Endothelial cell of umbilical vein (primary cell): ENCODE results near the gene GRM8. TPM values are rescaled to one million over a fixed set of nuclear protein-coding genes. Genes with fewer than 3 reads are reported as not detected.

ENCODE experiments used
- BruUV-seq: library from RNA; stranded (reverse); fragments of 400-500 nt; replicated peaks from 2 replicates; lab custom pipeline; 2021; lab: Mats Ljungman, UMichigan
- CTCF ChIA-PET: fragments of 300-600, 350-600 bp; sonication (Branson Sonifier 250); formaldehyde crosslinking; loops from one replicate; lab custom pipeline; 2021; ENCODE audit warnings: antibody characterized with exemption, inconsistent platforms; lab: Charles Lee
- POLR2A ChIA-PET: fragments of 300-600, 350-600 bp; sonication (Branson Sonifier 250); formaldehyde crosslinking; loops from one replicate; lab custom pipeline; 2021; ENCODE audit warnings: antibody characterized with exemption, inconsistent platforms; lab: Charles Lee
- DNase-seq: peaks from one replicate; pipeline ENCODE4 v3.0.0-alpha.2; 2011; ENCODE audit warnings: low read depth, low spot score
- FAIRE-seq: peaks from 2 replicates; lab custom pipeline; 2011; peaks lifted over from hg19 to GRCh38; lab: Jason Lieb, UNC
- H2AFZ ChIP-seq: 2 replicates; pipeline ENCODE4 v1.6.0; 2012; ENCODE audit warnings: low read depth, low read length, control low read depth, inconsistent platforms
- H3K27ac ChIP-seq: 2 replicates; pipeline ENCODE4 v1.5.1; 2011; ENCODE audit warnings: low read depth, mild to moderate bottlenecking, control low read depth, low read length, moderate library complexity; ENCODE audit not compliant: insufficient read depth
- H3K27me3 ChIP-seq, 2 experiments: 2 replicates each; pipeline versions ENCODE4 v1.6.0 to v1.6.1; 2011; ENCODE audit warnings: low read length in 2 of 2, mixed read lengths in 1 of 2; ENCODE audit not compliant: control insufficient read depth in 2 of 2, insufficient read depth in 2 of 2
- H3K36me3 ChIP-seq, 2 experiments: 2 replicates in 1 of 2; 3 replicates in 1 of 2; pipeline ENCODE4 v1.5.1; 2011; ENCODE audit warnings: low read length in 2 of 2, mild to moderate bottlenecking in 1 of 2, moderate library complexity in 1 of 2; ENCODE audit not compliant: control insufficient read depth in 2 of 2, insufficient read depth in 2 of 2; ENCODE audit errors: extremely low read depth in 1 of 2
- H3K4me1 ChIP-seq: 3 replicates; pipeline ENCODE4 v1.5.1; 2011; ENCODE audit warnings: mild to moderate bottlenecking, low read length; ENCODE audit not compliant: control insufficient read depth, insufficient read depth; ENCODE audit errors: extremely low read depth
- H3K4me2 ChIP-seq: 2 replicates; pipeline ENCODE4 v1.6.1; 2011; ENCODE audit warnings: low read length, control low read depth, mixed read lengths; ENCODE audit not compliant: insufficient read depth
- H3K4me3 ChIP-seq, 3 experiments: fragments of 200-600 bp in 1 of 3; sonication (generic), shearing (Covaris generic) in 1 of 3; replicated peaks in 1 of 3; 2 replicates each; pipeline ENCODE4 v1.5.1; 2011 to 2016; ENCODE audit warnings: control low read depth in 3 of 3, low read length in 3 of 3, mild to moderate bottlenecking in 2 of 3, inconsistent platforms in 1 of 3, low read depth in 1 of 3, moderate library complexity in 1 of 3; ENCODE audit not compliant: insufficient read depth in 1 of 3
- H3K79me2 ChIP-seq: 2 replicates; pipeline ENCODE4 v1.6.0; 2012; ENCODE audit warnings: low read length, inconsistent platforms; ENCODE audit not compliant: control insufficient read depth, insufficient read depth
- H3K9ac ChIP-seq: replicated peaks from 2 replicates; pipeline ENCODE3; 2011; ENCODE audit warnings: low read length, control low read depth; ENCODE audit not compliant: insufficient read depth; ENCODE audit errors: extremely low read depth
- H3K9me1 ChIP-seq: replicated peaks from 3 replicates; pipeline ENCODE4 v1.6.0; 2011; ENCODE audit warnings: mild to moderate bottlenecking, low read length; ENCODE audit not compliant: control insufficient read depth, insufficient read depth; ENCODE audit errors: extremely low read depth
- H3K9me3 ChIP-seq: replicated peaks from 2 replicates; pipeline ENCODE4 v1.5.1; 2012; ENCODE audit warnings: low read length, inconsistent platforms; ENCODE audit not compliant: control insufficient read depth, insufficient read depth
- H4K20me1 ChIP-seq: replicated peaks from 2 replicates; pipeline ENCODE3; 2011; ENCODE audit warnings: mild to moderate bottlenecking, low read length; ENCODE audit not compliant: control insufficient read depth, insufficient read depth; ENCODE audit errors: extremely low read depth
- EZH2 ChIP-seq: IDR thresholded peaks from 2 replicates; pipeline ENCODE4 v1.6.1; 2012; ENCODE audit warnings: borderline replicate concordance, low read depth, mild to moderate bottlenecking, moderate library complexity, low read length, inconsistent platforms; ENCODE audit not compliant: severe bottlenecking
- FOS ChIP-seq: IDR thresholded peaks from 2 replicates; pipeline ENCODE4 v1.6.1; 2011; ENCODE audit warnings: mild to moderate bottlenecking, low read length, moderate library complexity, borderline replicate concordance; ENCODE audit not compliant: insufficient read depth
- GATA2 ChIP-seq: IDR thresholded peaks from 2 replicates; pipeline ENCODE4 v1.7.0; 2011; ENCODE audit warnings: low read depth, mild to moderate bottlenecking, moderate library complexity, mixed read lengths, low read length; ENCODE audit not compliant: insufficient read length, insufficient read depth
- JUN ChIP-seq: IDR thresholded peaks from 2 replicates; pipeline ENCODE4 v1.6.1; 2011; ENCODE audit warnings: borderline replicate concordance, low read depth; ENCODE audit not compliant: insufficient read length, insufficient read depth
- MYC ChIP-seq: IDR thresholded peaks from one replicate; pipeline ENCODE4 v1.6.1; 2011; ENCODE audit warnings: mild to moderate bottlenecking, low read depth, low read length
- POLR2A ChIP-seq: IDR thresholded peaks from 2 replicates; pipeline ENCODE4 v1.6.1; 2012; ENCODE audit warnings: low read depth, mild to moderate bottlenecking, control low read depth, low read length
- POLR2AphosphoS5 ChIP-seq: IDR thresholded peaks from 2 replicates; pipeline ENCODE4 v1.6.1; 2012; ENCODE audit warnings: low read depth, mild to moderate bottlenecking, control low read depth, low read length, moderate library complexity; ENCODE audit not compliant: insufficient read depth
- dilution Hi-C: fragments of 300-500 bp; cut with MboI; formaldehyde crosslinking; loops from one replicate; pipeline ENCODE4 v1.15.0; 2019; ENCODE audit warnings: low sequenced_read_pairs; ENCODE audit not compliant: extremely low pct_ligation_motif_present
- intact Hi-C: fragments of 100-400 bp; cut with micrococcal nuclease; formaldehyde crosslinking; loops from one replicate; pipeline ENCODE4 v1.10.0; 2022
- polyA plus RNA-seq, 4 experiments: library from polyadenylated mRNA; depleted of rRNA in 3 of 4; stranded (reverse) in 3 of 4; unstranded in 1 of 4; fragments of >200 nt; gene quantifications; 2 replicates each; pipeline versions ENCODE4 v1.2.1 to v1.2.3, GENCODE V29; 2011 to 2012; ENCODE audit warnings: missing spikeins in 1 of 4
- total RNA-seq: library from RNA; stranded (reverse); gene quantifications from 2 replicates; pipeline ENCODE4 v1.2.3, GENCODE V29; 2021
- TF ChIP-seq, protein P1 (sequence below), 2 donors: IDR thresholded peaks; 1 replicate in 1 of 2; 2 replicates in 1 of 2; pipeline ENCODE4 v1.5.1; 2011; ENCODE audit warnings: low read length in 2 of 2, mild to moderate bottlenecking in 2 of 2, moderate library complexity in 2 of 2, control low read depth in 1 of 2, inconsistent platforms in 1 of 2, low read depth in 1 of 2; ENCODE audit not compliant: insufficient read depth in 1 of 2; ENCODE audit errors: extremely low read depth in 1 of 2
- TF ChIP-seq, protein P2 (sequence below): IDR thresholded peaks from 2 replicates; pipeline ENCODE4 v1.6.1; 2011; ENCODE audit not compliant: insufficient read depth, insufficient read length

The GRM8 gene
- total and polyA plus RNA-seq, 2 donors (not counting 3 experiments of a cell fraction or from before 2014, with no cell fraction given) = not detected

DNA sequence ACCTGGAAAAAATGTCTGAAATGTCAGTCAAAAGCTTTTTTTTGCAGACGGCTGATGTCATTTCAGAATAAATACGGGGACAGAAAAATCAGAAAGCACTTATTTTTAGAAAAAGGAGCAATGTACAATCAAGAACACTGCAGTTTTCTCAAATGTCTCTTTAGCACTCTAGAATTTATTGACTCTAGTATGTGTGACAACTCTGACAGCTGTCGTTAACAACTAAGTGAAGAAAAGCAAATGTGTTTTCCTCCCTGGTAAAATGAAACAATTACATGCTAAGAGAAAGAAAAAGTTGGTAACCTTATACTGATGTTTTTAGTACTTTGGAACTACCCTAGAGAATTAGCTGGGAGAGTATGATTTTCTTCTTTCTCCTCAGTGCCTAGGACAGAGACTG is 497.4 kb downstream of the GRM8 start:
- no peaks in the 10 kb centered on the region for H3K27me3 ChIP-seq
- H3K9me1 ChIP-seq = no peaks in the 10 kb centered on the region
- no peak overlapping the region for H3K4me2 ChIP-seq
- no peaks in the 10 kb centered on the region for H4K20me1 ChIP-seq
- no peaks in the 10 kb centered on the region for H3K9me3 ChIP-seq
- DNase-seq (no peak), FAIRE-seq (no peak)
- H3K9ac ChIP-seq = no peak overlapping the region
- intact Hi-C loops = no loop called here
- no peak overlapping the region for H3K4me3 ChIP-seq
- no peaks in the 10 kb centered on the region for H3K4me1 ChIP-seq
- no peaks in the 10 kb centered on the region for H3K36me3 ChIP-seq
- no peak overlapping the region for H3K27ac ChIP-seq
- no peaks in the 10 kb centered on the region for H3K79me2 ChIP-seq
- dilution Hi-C loops = no loop called here
- H2AFZ ChIP-seq = no peak overlapping the region
- TF ChIP-seq GATA2 (no peak), POLR2A (no peak), JUN (no peak), EZH2 (no peak), POLR2AphosphoS5 (no peak), FOS (no peak), MYC (no peak)
- TF ChIP-seq, protein P1, sequence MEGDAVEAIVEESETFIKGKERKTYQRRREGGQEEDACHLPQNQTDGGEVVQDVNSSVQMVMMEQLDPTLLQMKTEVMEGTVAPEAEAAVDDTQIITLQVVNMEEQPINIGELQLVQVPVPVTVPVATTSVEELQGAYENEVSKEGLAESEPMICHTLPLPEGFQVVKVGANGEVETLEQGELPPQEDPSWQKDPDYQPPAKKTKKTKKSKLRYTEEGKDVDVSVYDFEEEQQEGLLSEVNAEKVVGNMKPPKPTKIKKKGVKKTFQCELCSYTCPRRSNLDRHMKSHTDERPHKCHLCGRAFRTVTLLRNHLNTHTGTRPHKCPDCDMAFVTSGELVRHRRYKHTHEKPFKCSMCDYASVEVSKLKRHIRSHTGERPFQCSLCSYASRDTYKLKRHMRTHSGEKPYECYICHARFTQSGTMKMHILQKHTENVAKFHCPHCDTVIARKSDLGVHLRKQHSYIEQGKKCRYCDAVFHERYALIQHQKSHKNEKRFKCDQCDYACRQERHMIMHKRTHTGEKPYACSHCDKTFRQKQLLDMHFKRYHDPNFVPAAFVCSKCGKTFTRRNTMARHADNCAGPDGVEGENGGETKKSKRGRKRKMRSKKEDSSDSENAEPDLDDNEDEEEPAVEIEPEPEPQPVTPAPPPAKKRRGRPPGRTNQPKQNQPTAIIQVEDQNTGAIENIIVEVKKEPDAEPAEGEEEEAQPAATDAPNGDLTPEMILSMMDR (IDR thresholded peaks at IDR 0.05; ENCODE audit: extremely low read depth in 1 of 2, insufficient read depth in 1 of 2, low read depth in 1 of 2, low read length in 2 of 2) = no peak
- TF ChIP-seq, protein P2, sequence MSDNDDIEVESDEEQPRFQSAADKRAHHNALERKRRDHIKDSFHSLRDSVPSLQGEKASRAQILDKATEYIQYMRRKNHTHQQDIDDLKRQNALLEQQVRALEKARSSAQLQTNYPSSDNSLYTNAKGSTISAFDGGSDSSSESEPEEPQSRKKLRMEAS = no peak
- no TSS peak for BruUV-seq
- ChIA-PET POLR2A (no interaction called here), CTCF (no interaction called here)
